GM12874 (cell line): Measurements from ENCODE around the gene ADAMTS4.
A peak's percentile ranks its signal among the peaks of the same experiment; 100 is the strongest.

Experiments
- CTCF ChIP-seq: IDR thresholded peaks from 2 replicates; pipeline ENCODE4 v1.5.1; 2011; ENCODE audit warnings: low read depth, mild to moderate bottlenecking, control low read depth, low read length, moderate library complexity; ENCODE audit not compliant: insufficient read depth

The ADAMTS4 gene

GRCh38 chr1:161197560-161198193 is 1.2 kb downstream of the ADAMTS4 start:
- TF ChIP-seq CTCF = no peak

GRCh38 chr1:161196521-161197451 is 2.1 kb downstream of the ADAMTS4 start:
- no peak for TF ChIP-seq CTCF

- TF ChIP-seq CTCF = no peak
Observed at GRCh38 chr1:161196111-161196510, 2.7 kb downstream of the ADAMTS4 start.

- no peak for TF ChIP-seq CTCF
Observed at GRCh38 chr1:161195171-161195570, 3.7 kb downstream of the ADAMTS4 start.

- no peak for TF ChIP-seq CTCF
Observed at GRCh38 chr1:161193561-161194235, 5.2 kb downstream of the ADAMTS4 start.

GRCh38 chr1:161192476-161193465 is 6.1 kb downstream of the ADAMTS4 start:
- TF ChIP-seq CTCF = peak; percentile 92
